Endothelial cell of umbilical vein (primary cell): ENCODE measurements around the gene CTAGE15. TPM values are rescaled to one million over a fixed set of nuclear protein-coding genes. Genes with fewer than 3 reads are reported as not detected.
"Not testable (repeated sequence)": the region's sequence is repeated elsewhere in the genome, so short reads cannot be mapped to it uniquely, and the experiment has no call there.

ENCODE experiments used
- BruUV-seq: library from RNA; stranded (reverse); fragments of 400-500 nt; replicated peaks from 2 replicates; lab custom pipeline; 2021; lab: Mats Ljungman, UMichigan
- CTCF ChIA-PET: fragments of 300-600, 350-600 bp; sonication (Branson Sonifier 250); formaldehyde crosslinking; loops from one replicate; lab custom pipeline; 2021; ENCODE audit warnings: antibody characterized with exemption, inconsistent platforms; lab: Charles Lee
- POLR2A ChIA-PET: fragments of 300-600, 350-600 bp; sonication (Branson Sonifier 250); formaldehyde crosslinking; loops from one replicate; lab custom pipeline; 2021; ENCODE audit warnings: antibody characterized with exemption, inconsistent platforms; lab: Charles Lee
- DNase-seq: peaks from one replicate; pipeline ENCODE4 v3.0.0-alpha.2; 2011; ENCODE audit warnings: low read depth, low spot score
- FAIRE-seq: peaks from 2 replicates; lab custom pipeline; 2011; peaks lifted over from hg19 to GRCh38; lab: Jason Lieb, UNC
- H2AFZ ChIP-seq: 2 replicates; pipeline ENCODE4 v1.6.0; 2012; ENCODE audit warnings: low read depth, low read length, control low read depth, inconsistent platforms
- H3K27ac ChIP-seq: 2 replicates; pipeline ENCODE4 v1.5.1; 2011; ENCODE audit warnings: low read depth, mild to moderate bottlenecking, control low read depth, low read length, moderate library complexity; ENCODE audit not compliant: insufficient read depth
- H3K27me3 ChIP-seq, 2 experiments: 2 replicates each; pipeline versions ENCODE4 v1.6.0 to v1.6.1; 2011; ENCODE audit warnings: low read length in 2 of 2, mixed read lengths in 1 of 2; ENCODE audit not compliant: control insufficient read depth in 2 of 2, insufficient read depth in 2 of 2
- H3K36me3 ChIP-seq, 2 experiments: 2 replicates in 1 of 2; 3 replicates in 1 of 2; pipeline ENCODE4 v1.5.1; 2011; ENCODE audit warnings: low read length in 2 of 2, mild to moderate bottlenecking in 1 of 2, moderate library complexity in 1 of 2; ENCODE audit not compliant: control insufficient read depth in 2 of 2, insufficient read depth in 2 of 2; ENCODE audit errors: extremely low read depth in 1 of 2
- H3K4me1 ChIP-seq: 3 replicates; pipeline ENCODE4 v1.5.1; 2011; ENCODE audit warnings: mild to moderate bottlenecking, low read length; ENCODE audit not compliant: control insufficient read depth, insufficient read depth; ENCODE audit errors: extremely low read depth
- H3K4me2 ChIP-seq: 2 replicates; pipeline ENCODE4 v1.6.1; 2011; ENCODE audit warnings: low read length, control low read depth, mixed read lengths; ENCODE audit not compliant: insufficient read depth
- H3K4me3 ChIP-seq, 3 experiments: fragments of 200-600 bp in 1 of 3; sonication (generic), shearing (Covaris generic) in 1 of 3; replicated peaks in 1 of 3; 2 replicates each; pipeline ENCODE4 v1.5.1; 2011 to 2016; ENCODE audit warnings: control low read depth in 3 of 3, low read length in 3 of 3, mild to moderate bottlenecking in 2 of 3, inconsistent platforms in 1 of 3, low read depth in 1 of 3, moderate library complexity in 1 of 3; ENCODE audit not compliant: insufficient read depth in 1 of 3
- H3K79me2 ChIP-seq: 2 replicates; pipeline ENCODE4 v1.6.0; 2012; ENCODE audit warnings: low read length, inconsistent platforms; ENCODE audit not compliant: control insufficient read depth, insufficient read depth
- H3K9ac ChIP-seq: replicated peaks from 2 replicates; pipeline ENCODE3; 2011; ENCODE audit warnings: low read length, control low read depth; ENCODE audit not compliant: insufficient read depth; ENCODE audit errors: extremely low read depth
- H3K9me1 ChIP-seq: replicated peaks from 3 replicates; pipeline ENCODE4 v1.6.0; 2011; ENCODE audit warnings: mild to moderate bottlenecking, low read length; ENCODE audit not compliant: control insufficient read depth, insufficient read depth; ENCODE audit errors: extremely low read depth
- H3K9me3 ChIP-seq: replicated peaks from 2 replicates; pipeline ENCODE4 v1.5.1; 2012; ENCODE audit warnings: low read length, inconsistent platforms; ENCODE audit not compliant: control insufficient read depth, insufficient read depth
- H4K20me1 ChIP-seq: replicated peaks from 2 replicates; pipeline ENCODE3; 2011; ENCODE audit warnings: mild to moderate bottlenecking, low read length; ENCODE audit not compliant: control insufficient read depth, insufficient read depth; ENCODE audit errors: extremely low read depth
- dilution Hi-C: fragments of 300-500 bp; cut with MboI; formaldehyde crosslinking; loops from one replicate; pipeline ENCODE4 v1.15.0; 2019; ENCODE audit warnings: low sequenced_read_pairs; ENCODE audit not compliant: extremely low pct_ligation_motif_present
- intact Hi-C: fragments of 100-400 bp; cut with micrococcal nuclease; formaldehyde crosslinking; loops from one replicate; pipeline ENCODE4 v1.10.0; 2022
- polyA plus RNA-seq, 4 experiments: library from polyadenylated mRNA; depleted of rRNA in 3 of 4; stranded (reverse) in 3 of 4; unstranded in 1 of 4; fragments of >200 nt; gene quantifications; 2 replicates each; pipeline versions ENCODE4 v1.2.1 to v1.2.3, GENCODE V29; 2011 to 2012; ENCODE audit warnings: missing spikeins in 1 of 4
- total RNA-seq: library from RNA; stranded (reverse); gene quantifications from 2 replicates; pipeline ENCODE4 v1.2.3, GENCODE V29; 2021

CTAGE15 gene
- total and polyA plus RNA-seq, 2 donors (not counting 3 experiments of a cell fraction or from before 2014, with no cell fraction given), result not detected

DNA sequence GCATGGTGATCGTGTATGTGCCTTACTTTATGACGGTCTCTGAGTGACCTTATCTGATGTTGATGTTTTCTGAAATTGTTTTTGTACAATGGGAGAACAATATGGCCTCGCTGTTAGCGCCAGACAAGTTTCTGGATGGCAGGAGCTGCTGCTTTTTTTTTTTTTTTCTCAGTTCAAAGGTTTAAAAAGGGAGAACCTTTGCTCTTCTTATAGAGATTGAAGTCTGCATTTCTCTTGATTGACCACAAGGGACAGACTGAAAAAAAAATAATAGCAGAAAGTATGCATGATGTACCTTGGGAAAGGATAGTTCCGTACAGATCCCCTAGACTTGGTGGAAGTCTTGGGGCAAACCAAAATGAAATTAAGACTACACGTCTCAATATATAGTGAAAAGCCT is 43.9 kb downstream of the CTAGE15 start:
- H2AFZ ChIP-seq, H3K27me3 ChIP-seq, H3K9me3 ChIP-seq, H3K9me1 ChIP-seq, POLR2A ChIA-PET, H4K20me1 ChIP-seq, H3K27ac ChIP-seq, intact Hi-C loops, H3K4me1 ChIP-seq, dilution Hi-C loops, CTCF ChIA-PET, H3K36me3 ChIP-seq, FAIRE-seq, BruUV-seq, H3K9ac ChIP-seq, H3K4me2 ChIP-seq, H3K4me3 ChIP-seq, DNase-seq, H3K79me2 ChIP-seq: not testable (repeated sequence)

- H3K4me1 ChIP-seq, dilution Hi-C loops, H2AFZ ChIP-seq, H3K79me2 ChIP-seq, H3K4me2 ChIP-seq, CTCF ChIA-PET, POLR2A ChIA-PET, H3K27ac ChIP-seq, H3K27me3 ChIP-seq, intact Hi-C loops, H3K36me3 ChIP-seq, FAIRE-seq, BruUV-seq, H3K9me1 ChIP-seq, H3K4me3 ChIP-seq, DNase-seq, H4K20me1 ChIP-seq, H3K9me3 ChIP-seq, H3K9ac ChIP-seq: not testable (repeated sequence)
These were observed 45.6 kb downstream of the CTAGE15 start for GRCh38 chr7:143617204-143617603.

- H2AFZ ChIP-seq, H3K27ac ChIP-seq, CTCF ChIA-PET, H3K27me3 ChIP-seq, H3K9ac ChIP-seq, intact Hi-C loops, H3K9me3 ChIP-seq, H3K9me1 ChIP-seq, dilution Hi-C loops, H3K79me2 ChIP-seq, H3K4me2 ChIP-seq, H3K4me1 ChIP-seq, POLR2A ChIA-PET, H3K4me3 ChIP-seq, H3K36me3 ChIP-seq, H4K20me1 ChIP-seq, DNase-seq: not testable (repeated sequence)
- FAIRE-seq, result peak; percentile 72
- TSS peak; percentile 46 for BruUV-seq
These were observed 48.5 kb downstream of the CTAGE15 start for GRCh38 chr7:143620058-143620457.

DNA sequence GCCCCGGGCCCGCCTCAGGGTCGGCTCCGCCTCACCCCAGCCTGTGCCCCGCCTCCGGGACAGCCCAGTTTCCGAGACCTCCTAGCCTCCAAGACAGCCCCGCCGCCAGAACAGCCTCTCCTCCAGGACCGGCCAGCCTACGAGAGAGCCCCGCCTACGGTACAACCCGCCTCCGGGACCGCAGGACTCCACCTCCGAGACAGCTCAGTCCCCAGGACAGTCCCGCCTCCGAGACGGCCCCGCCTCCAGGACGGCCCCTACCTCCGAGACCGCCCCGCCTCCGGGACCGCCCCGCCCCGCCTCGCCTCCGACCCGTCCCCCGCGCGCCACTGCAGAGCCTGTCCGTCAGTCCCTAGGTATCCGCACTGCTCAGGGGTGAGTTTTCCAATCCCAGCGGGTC is 49.0 kb downstream of the CTAGE15 start, which contains the start of gene TCAF2:
Gene TCAF2 (plus strand): TSS at position 329 of the 400 bp plus-strand sequence.
- H3K9me1 ChIP-seq, H3K27ac ChIP-seq, H3K27me3 ChIP-seq, H3K4me3 ChIP-seq, H3K9ac ChIP-seq, H3K9me3 ChIP-seq, H3K36me3 ChIP-seq, intact Hi-C loops, BruUV-seq, H4K20me1 ChIP-seq, dilution Hi-C loops, H3K4me1 ChIP-seq, DNase-seq, H3K79me2 ChIP-seq, POLR2A ChIA-PET, H2AFZ ChIP-seq, H3K4me2 ChIP-seq, CTCF ChIA-PET: not testable (repeated sequence)
- FAIRE-seq, result peak; percentile 99
